NT2/D1 (cell line): ENCODE measurements around the gene SHC2.

Experiments
- SUZ12 ChIP-seq: IDR thresholded peaks from 2 replicates; pipeline ENCODE4 v1.6.1; 2011; ENCODE audit not compliant: insufficient read length, insufficient read depth; ENCODE audit errors: extremely low read depth
- YY1 ChIP-seq: IDR thresholded peaks from 2 replicates; pipeline ENCODE4 v1.6.1; 2011; ENCODE audit not compliant: insufficient read length, insufficient read depth
- ZNF274 ChIP-seq: IDR thresholded peaks from 2 replicates; pipeline ENCODE4 v1.6.1; 2011; ENCODE audit warnings: mild to moderate bottlenecking, low read depth, low read length

DNA sequence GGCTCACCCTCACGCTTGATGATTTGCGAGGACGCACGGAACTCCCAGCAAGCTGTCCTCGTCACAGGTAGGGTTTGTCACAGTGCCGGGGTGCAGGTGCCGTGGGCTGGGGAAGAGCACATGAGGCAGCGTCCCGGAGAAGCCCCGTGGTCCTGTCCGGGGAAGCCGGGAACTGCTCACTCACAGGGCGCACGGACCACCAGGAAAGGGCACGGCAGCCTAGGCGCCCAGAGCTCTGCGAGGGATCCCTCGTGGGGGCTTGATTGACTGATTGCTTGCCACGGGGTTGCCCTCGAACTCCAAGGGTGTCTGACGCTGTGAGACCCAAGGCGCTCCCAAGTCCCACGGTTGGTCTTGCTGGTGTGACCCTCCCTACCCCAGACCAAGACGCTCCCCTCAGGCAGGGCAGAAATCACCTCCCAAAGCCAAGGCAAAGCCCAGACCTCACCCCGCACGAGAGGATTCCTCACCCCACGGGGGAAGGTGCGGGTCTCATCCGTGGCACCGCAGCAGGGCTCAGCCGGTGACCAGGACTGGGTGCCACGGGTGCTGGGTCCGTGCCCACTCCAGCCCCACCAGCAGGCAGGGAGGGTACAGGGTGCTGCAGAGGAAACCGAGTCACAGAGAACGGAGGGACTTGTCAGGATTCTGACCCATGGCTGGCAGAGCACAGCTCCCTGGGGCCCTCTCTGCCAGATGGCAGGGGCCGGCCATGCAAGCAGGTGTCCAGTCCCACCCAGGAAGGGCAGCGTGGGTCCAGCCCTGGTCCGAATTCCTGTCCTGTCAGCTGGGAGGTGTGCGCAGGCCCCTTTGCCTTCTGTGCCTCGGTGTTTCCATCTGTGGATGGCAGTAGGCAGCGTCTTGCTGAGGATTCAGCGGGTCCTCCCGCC is 59.6 kb downstream of the SHC2 start:
- TF ChIP-seq ZNF274 (no peak), SUZ12 (no peak), YY1 (no peak)
